SH-SY5Y (cell line): ENCODE results near the gene PTPRD.

ENCODE experiments used
- GATA2 ChIP-seq: IDR thresholded peaks from 2 replicates; pipeline ENCODE4 v1.6.1; 2011; ENCODE audit warnings: mild to moderate bottlenecking, low read depth, low read length
- GATA3 ChIP-seq: IDR thresholded peaks from 2 replicates; pipeline ENCODE4 v1.6.1; 2011; ENCODE audit warnings: low read depth, mild to moderate bottlenecking, low read length, moderate library complexity

- TF ChIP-seq GATA2 (no peak), GATA3 (no peak)
Measured at GRCh38 chr9:10612641-10613398, at the start of gene PTPRD.
